Neural progenitor cell (in vitro differentiated cells): Measurements from ENCODE around the gene COL15A1. TPM values are rescaled to one million over a fixed set of nuclear protein-coding genes. Genes with fewer than 3 reads are reported as not detected.

Experiments used
- DNase-seq: peaks from one replicate; pipeline ENCODE4 v3.0.0-alpha.2; 2016; ENCODE audit warnings: low spot score
- H2AFZ ChIP-seq: fragments of 200-600 bp; sonication (generic); replicated peaks from 2 replicates; pipeline ENCODE4 v1.6.1; 2016; ENCODE audit warnings: antibody characterized with exemption
- H3F3A ChIP-seq: fragments of 200-600 bp; sonication (generic); 2 replicates; pipeline ENCODE4 v1.6.1; 2016; ENCODE audit warnings: antibody characterized with exemption, low read depth
- H3K27ac ChIP-seq: fragments of 200-600 bp; sonication (generic); 2 replicates; pipeline ENCODE4 v1.5.1; 2016; ENCODE audit warnings: mild to moderate bottlenecking
- H3K27me3 ChIP-seq: fragments of 200-600 bp; sonication (generic); 2 replicates; pipeline ENCODE4 v1.6.1; 2016; ENCODE audit warnings: mild to moderate bottlenecking, moderate library complexity
- H3K36me3 ChIP-seq: fragments of 200-600 bp; sonication (generic); 2 replicates; pipeline ENCODE4 v1.5.1; 2016
- H3K4me1 ChIP-seq: fragments of 200-600 bp; sonication (generic); 2 replicates; pipeline ENCODE4 v1.6.1; 2016; ENCODE audit warnings: mixed run types
- H3K4me2 ChIP-seq: fragments of 200-600 bp; sonication (generic); 2 replicates; pipeline ENCODE4 v1.6.1; 2016
- H3K4me3 ChIP-seq: fragments of 200-600 bp; sonication (generic); 2 replicates; pipeline ENCODE4 v1.5.1; 2016
- H3K79me2 ChIP-seq: fragments of 200-600 bp; sonication (generic); 2 replicates; pipeline ENCODE4 v1.6.1; 2016; ENCODE audit warnings: low read depth
- H3K9ac ChIP-seq: fragments of 200-600 bp; sonication (generic); 2 replicates; pipeline ENCODE4 v1.6.1; 2016
- H3K9me3 ChIP-seq: fragments of 200-600 bp; sonication (generic); 2 replicates; pipeline ENCODE4 v1.5.1; 2016; ENCODE audit warnings: low read depth
- H4K20me1 ChIP-seq: fragments of 200-600 bp; sonication (generic); 2 replicates; pipeline ENCODE4 v1.6.1; 2016; ENCODE audit warnings: low read depth
- H3K27ac Mint-ChIP-seq: 3 replicates; pipeline ENCODE4 v1.8.0; 2021; ENCODE audit warnings: mixed read lengths
- H3K27me3 Mint-ChIP-seq: 2 replicates; pipeline ENCODE4 v1.8.0; 2022; ENCODE audit warnings: low read depth, mild to moderate bottlenecking, inconsistent platforms, moderate library complexity, mixed read lengths; ENCODE audit not compliant: insufficient read depth
- H3K36me3 Mint-ChIP-seq: 3 replicates; pipeline ENCODE4 v1.8.0; 2021; ENCODE audit warnings: mixed read lengths
- H3K4me1 Mint-ChIP-seq: 3 replicates; pipeline ENCODE4 v1.8.0; 2021; ENCODE audit warnings: mixed read lengths
- H3K4me3 Mint-ChIP-seq: 3 replicates; pipeline ENCODE4 v1.8.0; 2021; ENCODE audit warnings: mild to moderate bottlenecking, moderate library complexity, mixed read lengths
- H3K9me3 Mint-ChIP-seq: 3 replicates; pipeline ENCODE4 v1.8.0; 2020; ENCODE audit warnings: mixed read lengths
- CTCF ChIP-seq: fragments of 200-600 bp; sonication (generic); IDR thresholded peaks from 2 replicates; pipeline ENCODE4 v1.5.1; 2017; ENCODE audit warnings: antibody characterized with exemption, mild to moderate bottlenecking
- EZH2 ChIP-seq: fragments of 200-600 bp; sonication (generic); IDR thresholded peaks from 2 replicates; pipeline ENCODE4 v1.6.1; 2017; ENCODE audit warnings: antibody characterized with exemption, mild to moderate bottlenecking, moderate library complexity
- EZH2phosphoT487 ChIP-seq: fragments of 200-600 bp; sonication (generic); IDR thresholded peaks from 2 replicates; pipeline ENCODE4 v1.6.1; 2017; ENCODE audit warnings: antibody characterized with exemption
- total RNA-seq: library from RNA; depleted of rRNA; stranded (reverse); fragments of >200 nt; gene quantifications from 2 replicates; pipeline ENCODE4 v1.2.3, GENCODE V29; 2015; ENCODE audit warnings: low replicate concordance

Gene COL15A1
- total RNA-seq, 1 donor from 2014 or later: 3.2 TPM

GRCh38 chr9:99013550-99013949 lies 69.8 kb downstream of the COL15A1 start:
- peaks cover 3% of the 10 kb centered on the region for H3K36me3 Mint-ChIP-seq
- peaks cover 39% of the 10 kb centered on the region for H3K9me3 Mint-ChIP-seq
- no peak for DNase-seq
- Histone ChIP-seq H3K4me3 (no peak overlapping the region), H3K79me2 (no peaks in the 10 kb centered on the region), H3K27me3 (no peaks in the 10 kb centered on the region), H2AFZ (no peak overlapping the region), H4K20me1 (no peaks in the 10 kb centered on the region), H3K4me2 (no peak overlapping the region), H3F3A (peaks cover 3% of the 10 kb centered on the region), H3K36me3 (peaks cover 3% of the 10 kb centered on the region), H3K9ac (no peak overlapping the region), H3K4me1 (no peaks in the 10 kb centered on the region), H3K27ac (no peak overlapping the region), H3K9me3 (peaks cover 36% of the 10 kb centered on the region)
- no peak overlapping the region for H3K4me3 Mint-ChIP-seq
- no peak overlapping the region for H3K27ac Mint-ChIP-seq
- H3K27me3 Mint-ChIP-seq: peaks cover 4% of the 10 kb centered on the region
- no peak for TF ChIP-seq EZH2phosphoT487
- no peak for TF ChIP-seq EZH2
- no peak for TF ChIP-seq CTCF
- H3K4me1 Mint-ChIP-seq: no peaks in the 10 kb centered on the region

DNA sequence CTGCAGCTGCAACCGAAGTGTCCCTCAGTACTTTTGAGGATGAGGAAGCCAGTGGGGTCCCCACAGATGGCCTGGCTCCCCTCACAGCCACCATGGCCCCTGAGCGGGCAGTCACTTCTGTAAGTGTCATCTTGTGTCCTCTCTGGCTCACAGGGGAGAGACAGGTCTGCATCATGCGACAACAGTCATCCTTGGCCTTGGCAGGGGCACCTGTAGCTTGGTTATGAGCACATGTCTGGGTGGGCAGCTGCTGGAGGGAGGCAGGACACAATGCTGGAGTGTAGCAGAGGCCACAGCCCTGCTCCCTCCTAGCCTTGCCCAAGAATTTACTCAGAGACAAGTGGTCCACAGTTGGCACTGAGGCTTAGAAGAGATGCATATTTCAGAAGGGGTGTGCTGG lies 71.7 kb downstream of the COL15A1 start:
- no peak overlapping the region for H3K4me2 ChIP-seq
- H3K9ac ChIP-seq: no peak overlapping the region
- peaks cover 19% of the 10 kb centered on the region for H3K9me3 ChIP-seq
- no peaks in the 10 kb centered on the region for H3K79me2 ChIP-seq
- H3K27ac ChIP-seq: no peak overlapping the region
- no peak for TF ChIP-seq CTCF
- TF ChIP-seq EZH2: no peak
- no peak for TF ChIP-seq EZH2phosphoT487
- Mint-ChIP-seq H3K9me3 (peaks cover 27% of the 10 kb centered on the region), H3K4me3 (no peak overlapping the region), H3K27ac (no peak overlapping the region), H3K36me3 (peaks cover 3% of the 10 kb centered on the region), H3K4me1 (no peaks in the 10 kb centered on the region), H3K27me3 (peaks cover 4% of the 10 kb centered on the region)
- H2AFZ ChIP-seq: no peak overlapping the region
- no peak overlapping the region for H3K4me3 ChIP-seq
- H3F3A ChIP-seq: peaks cover 3% of the 10 kb centered on the region
- H3K27me3 ChIP-seq: no peaks in the 10 kb centered on the region
- H3K36me3 ChIP-seq: peaks cover 3% of the 10 kb centered on the region
- no peaks in the 10 kb centered on the region for H3K4me1 ChIP-seq
- no peak for DNase-seq
- H4K20me1 ChIP-seq: no peaks in the 10 kb centered on the region

DNA sequence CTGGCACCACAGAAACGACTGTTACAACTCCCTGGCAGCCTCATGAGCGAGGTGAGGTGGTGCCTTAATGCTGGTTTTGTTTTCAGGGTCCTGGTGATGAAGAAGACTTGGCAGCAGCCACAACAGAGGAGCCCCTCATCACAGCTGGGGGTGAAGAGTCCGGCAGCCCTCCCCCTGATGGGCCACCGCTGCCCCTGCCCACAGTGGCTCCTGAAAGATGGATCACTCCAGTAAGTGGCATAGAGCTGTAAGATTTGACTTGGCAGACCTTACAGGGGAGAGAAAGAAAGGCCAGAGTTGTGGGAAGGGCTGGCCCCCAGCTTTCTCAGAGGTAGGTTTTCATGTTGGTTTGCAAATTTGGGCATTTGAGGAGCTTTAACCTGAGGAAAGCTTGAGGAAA lies 72.2 kb downstream of the COL15A1 start:
- H3K4me3 Mint-ChIP-seq: no peak overlapping the region
- Histone ChIP-seq H3K9ac (no peak overlapping the region), H3K27ac (no peak overlapping the region), H4K20me1 (no peaks in the 10 kb centered on the region), H3K9me3 (peaks cover 15% of the 10 kb centered on the region), H3K36me3 (peaks cover 3% of the 10 kb centered on the region), H2AFZ (no peak overlapping the region), H3K4me1 (no peaks in the 10 kb centered on the region), H3K27me3 (no peaks in the 10 kb centered on the region), H3F3A (peaks cover 3% of the 10 kb centered on the region), H3K4me2 (no peak overlapping the region), H3K79me2 (no peaks in the 10 kb centered on the region), H3K4me3 (no peak overlapping the region)
- no peak for DNase-seq
- H3K27ac Mint-ChIP-seq: no peak overlapping the region
- H3K36me3 Mint-ChIP-seq: peaks cover 3% of the 10 kb centered on the region
- no peaks in the 10 kb centered on the region for H3K4me1 Mint-ChIP-seq
- peaks cover 24% of the 10 kb centered on the region for H3K9me3 Mint-ChIP-seq
- H3K27me3 Mint-ChIP-seq: peaks cover 4% of the 10 kb centered on the region
- TF ChIP-seq CTCF (no peak), EZH2 (no peak), EZH2phosphoT487 (no peak)
